ENCODE data around the gene SPEN.
A peak's percentile ranks its signal among the peaks of the same experiment; 100 is the strongest.
"Not testable (repeated sequence)": the region's sequence is repeated elsewhere in the genome, so short reads cannot be mapped to it uniquely, and the experiment has no call there.

Gene SPEN

DNA sequence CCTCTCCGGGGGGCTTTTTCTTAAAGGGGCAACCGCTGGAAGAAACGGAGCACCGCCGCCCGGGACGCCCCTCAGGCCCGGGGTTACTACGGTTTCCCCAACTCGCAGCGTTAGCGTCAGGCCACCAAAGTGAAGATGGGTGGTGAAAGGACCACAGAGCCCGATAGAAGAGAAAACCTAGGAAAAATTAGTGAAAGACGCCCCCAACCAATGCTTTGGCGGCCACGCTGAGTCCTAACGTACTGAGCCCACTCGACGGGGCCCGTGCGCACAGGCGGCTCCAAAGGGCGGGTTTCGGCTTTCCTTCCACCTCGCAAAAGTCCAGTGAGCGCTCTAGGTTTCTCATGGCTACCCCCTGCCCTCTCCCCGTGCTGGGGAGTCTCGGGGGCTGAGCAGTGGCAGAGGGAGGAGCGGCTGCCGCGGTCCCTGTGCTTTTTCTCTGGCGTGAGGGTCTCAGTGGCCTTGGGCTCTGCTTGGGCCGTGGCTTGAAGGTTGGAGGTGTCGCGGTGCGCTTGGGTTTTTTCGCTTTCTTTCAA lies 12.2 kb upstream of the SPEN start:
- TF ChIP-seq CTCF (conservative IDR thresholded peaks at IDR 0.05; ENCODE audit: low read depth, low read length) = no peak
- DNase-seq (ENCODE audit: low read depth) = no peak
- peak overlapping the region; percentile 70 for H3K4me3 ChIP-seq (ENCODE audit: low read length)

DNA sequence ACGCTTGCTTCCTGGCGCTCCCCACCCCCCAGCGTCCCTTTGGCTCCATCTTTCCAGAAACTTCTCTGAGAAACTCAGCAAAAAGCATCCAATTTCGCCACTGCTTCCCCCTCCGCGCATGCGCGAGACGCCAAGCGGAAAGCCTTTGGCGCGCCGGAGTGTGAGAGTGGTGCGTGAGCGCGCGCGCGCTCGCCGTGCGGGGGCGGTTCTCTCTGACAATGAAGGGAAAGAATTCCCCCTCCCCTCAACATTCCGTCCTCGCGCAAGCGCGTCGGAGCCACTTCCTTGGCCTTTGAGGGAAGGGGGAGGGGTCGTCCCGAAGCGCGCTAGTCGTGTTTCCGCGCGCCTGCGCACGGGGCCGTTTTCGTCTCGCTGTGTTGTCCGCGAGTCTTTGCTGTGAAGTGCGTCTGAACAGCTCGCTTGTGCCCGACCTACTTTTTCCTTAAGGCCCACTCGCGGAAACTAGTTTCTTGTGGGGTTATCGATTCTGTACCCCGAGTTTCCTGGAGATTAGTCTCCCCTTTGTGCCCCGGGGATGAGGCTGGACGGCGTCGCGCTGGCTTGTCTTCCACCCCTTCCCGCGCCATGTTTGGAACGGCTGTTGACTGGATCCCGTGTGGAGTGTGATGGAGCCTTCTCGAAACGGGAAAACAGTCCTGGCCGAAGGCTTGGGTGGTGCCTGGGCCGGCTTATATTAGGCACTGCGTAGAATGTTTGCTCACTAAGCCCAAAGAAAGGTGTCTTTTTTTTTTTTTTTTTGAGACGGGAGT lies 11.6 kb upstream of the SPEN start:
- DNase-seq (ENCODE audit: low read depth) = peak; percentile 96
- no peak for TF ChIP-seq CTCF (conservative IDR thresholded peaks at IDR 0.05; ENCODE audit: low read depth, low read length)
- H3K4me3 ChIP-seq (ENCODE audit: low read length) = peak overlapping the region; percentile 70

- DNase-seq (ENCODE audit: low read depth) = not testable (repeated sequence)
- peak overlapping the region; percentile 52 for H3K4me3 ChIP-seq (ENCODE audit: low read length)
Measured at GRCh38 chr1:15836511-15836771, 11.1 kb upstream of the SPEN start.

DNA sequence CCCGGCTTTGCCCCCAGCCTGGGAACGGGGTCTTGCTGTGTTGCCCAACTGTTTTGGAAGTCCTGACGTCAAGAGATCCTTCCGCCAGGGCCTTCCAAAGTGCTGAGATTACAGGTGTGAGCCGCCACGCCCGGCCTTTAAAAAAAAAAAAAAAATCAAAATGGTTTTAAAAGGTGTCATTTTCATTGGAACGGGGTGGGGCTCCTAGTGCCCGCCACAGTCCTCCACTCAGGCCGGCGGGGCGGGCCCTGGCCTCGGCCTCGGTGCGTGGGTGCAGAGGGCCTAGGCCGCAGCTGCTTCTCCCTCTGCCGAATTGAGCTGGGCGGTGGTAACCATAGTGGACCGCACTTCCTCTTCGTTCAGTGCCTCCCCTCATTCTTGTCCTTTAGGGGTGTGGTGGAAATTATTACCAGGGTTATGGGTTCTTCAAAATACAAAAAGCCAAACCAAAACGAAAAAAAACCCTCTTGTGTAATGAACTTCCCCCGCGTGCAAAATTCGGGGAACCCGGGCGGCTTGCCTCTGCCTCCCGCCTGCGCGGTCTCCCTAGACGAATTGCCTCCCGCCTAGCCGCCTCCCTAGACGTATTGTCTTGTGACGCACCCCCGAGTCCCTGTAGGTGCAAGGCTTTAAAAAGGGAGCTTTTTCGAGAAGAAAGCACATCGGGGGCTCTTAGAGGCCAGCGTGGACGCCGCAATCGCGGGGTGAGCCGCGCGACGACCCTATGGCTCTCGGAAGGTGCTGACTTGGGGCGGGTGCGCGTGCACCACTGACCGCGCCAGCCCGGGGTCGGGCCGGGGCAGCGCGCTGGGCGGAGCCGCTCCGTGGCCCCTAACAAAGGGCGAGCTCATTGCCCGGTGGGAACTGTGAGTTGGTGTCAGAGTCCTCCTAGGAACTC lies 10.5 kb upstream of the SPEN start:
- no peak for DNase-seq (ENCODE audit: low read depth)
- no peak for TF ChIP-seq CTCF (conservative IDR thresholded peaks at IDR 0.05; ENCODE audit: low read depth, low read length)
- no peak overlapping the region for H3K4me3 ChIP-seq (ENCODE audit: low read length)

GRCh38 chr1:15837931-15838330 lies 9.6 kb upstream of the SPEN start:
- H3K4me3 ChIP-seq (ENCODE audit: low read length) = no peak overlapping the region
- TF ChIP-seq CTCF (conservative IDR thresholded peaks at IDR 0.05; ENCODE audit: low read depth, low read length) = no peak
- DNase-seq (ENCODE audit: low read depth) = no peak

DNA sequence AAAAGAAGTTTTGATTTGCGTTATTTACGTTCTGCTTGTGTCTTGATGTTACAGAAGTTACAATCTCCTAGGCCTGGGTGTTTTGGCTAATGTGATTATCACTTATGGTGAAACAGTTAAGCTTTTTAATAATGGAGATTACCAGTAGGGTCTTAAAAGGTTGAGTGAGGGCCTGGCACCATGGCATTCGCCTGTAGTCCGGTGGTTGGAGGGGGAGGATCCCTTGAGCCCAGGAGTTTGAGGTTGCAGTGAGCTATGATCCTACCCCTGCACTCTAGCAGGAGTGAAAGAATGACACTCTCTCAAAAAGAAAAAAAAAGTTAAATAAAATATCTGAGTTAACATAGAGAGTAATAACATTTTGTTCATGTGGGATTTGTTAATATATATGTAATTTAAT lies 8.8 kb upstream of the SPEN start:
- H3K4me3 ChIP-seq (ENCODE audit: low read length) = no peak overlapping the region
- no peak for DNase-seq (ENCODE audit: low read depth)
- TF ChIP-seq CTCF (conservative IDR thresholded peaks at IDR 0.05; ENCODE audit: low read depth, low read length) = no peak

GRCh38 chr1:15843826-15844572 lies 3.5 kb upstream of the SPEN start:
- no peak overlapping the region for H3K4me3 ChIP-seq (ENCODE audit: low read length)
- peak; percentile 60 for DNase-seq (ENCODE audit: low read depth)
- no peak for TF ChIP-seq CTCF (conservative IDR thresholded peaks at IDR 0.05; ENCODE audit: low read depth, low read length)

- H3K4me3 ChIP-seq (ENCODE audit: low read length) = not testable (repeated sequence)
Measured at GRCh38 chr1:15846056-15846455, 1.5 kb upstream of the SPEN start.

More at GRCh38 chr1:15846056-15846455, 1.5 kb upstream of the SPEN start:
- DNase-seq (ENCODE audit: low read depth) = not testable (repeated sequence)

Measured in retinal pigment epithelial cell (primary cell).